GM12874 (cell line): Measurements from ENCODE around the gene ABHD2.

ENCODE experiments used
- TF ChIP-seq, protein P1 (sequence below): IDR thresholded peaks from 2 replicates; pipeline ENCODE4 v1.5.1; 2011; ENCODE audit warnings: low read depth, mild to moderate bottlenecking, control low read depth, low read length, moderate library complexity; ENCODE audit not compliant: insufficient read depth

The ABHD2 gene

DNA sequence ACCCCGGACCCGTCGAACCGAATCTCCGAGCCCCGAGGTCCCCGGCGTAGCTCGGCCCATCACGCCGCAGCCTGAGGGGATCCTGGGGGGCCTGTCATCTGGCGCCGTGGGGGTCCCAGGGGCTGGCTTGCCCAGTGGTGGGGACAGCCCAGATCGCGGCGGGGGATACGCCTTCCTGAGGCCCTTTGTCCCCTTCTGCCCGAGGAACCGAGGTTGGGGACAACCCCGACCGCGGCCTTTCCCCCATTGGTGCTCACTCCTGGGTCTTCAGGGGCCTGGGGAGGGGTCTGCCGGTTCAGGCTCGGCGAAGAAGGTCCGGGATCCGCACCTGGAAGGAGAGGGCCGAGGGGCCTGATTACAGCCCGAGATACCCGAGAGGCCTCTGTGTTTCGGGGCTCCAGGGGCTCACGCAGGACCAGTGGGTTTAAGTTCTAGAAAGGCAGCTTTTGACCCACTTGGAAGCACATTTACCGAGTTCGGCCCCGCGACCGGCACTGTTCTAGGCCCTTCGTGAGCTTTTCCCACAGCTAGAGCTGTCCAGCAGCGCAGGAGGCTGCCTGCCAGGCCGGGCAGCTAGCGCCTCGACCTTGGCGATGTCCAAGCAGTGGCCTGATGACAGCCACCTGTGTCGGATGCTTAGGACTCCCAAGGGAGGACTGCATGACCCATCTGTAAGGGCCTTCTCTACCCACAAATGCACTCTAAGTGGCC is 504 bp downstream of the ABHD2 start:
- TF ChIP-seq, protein P1, sequence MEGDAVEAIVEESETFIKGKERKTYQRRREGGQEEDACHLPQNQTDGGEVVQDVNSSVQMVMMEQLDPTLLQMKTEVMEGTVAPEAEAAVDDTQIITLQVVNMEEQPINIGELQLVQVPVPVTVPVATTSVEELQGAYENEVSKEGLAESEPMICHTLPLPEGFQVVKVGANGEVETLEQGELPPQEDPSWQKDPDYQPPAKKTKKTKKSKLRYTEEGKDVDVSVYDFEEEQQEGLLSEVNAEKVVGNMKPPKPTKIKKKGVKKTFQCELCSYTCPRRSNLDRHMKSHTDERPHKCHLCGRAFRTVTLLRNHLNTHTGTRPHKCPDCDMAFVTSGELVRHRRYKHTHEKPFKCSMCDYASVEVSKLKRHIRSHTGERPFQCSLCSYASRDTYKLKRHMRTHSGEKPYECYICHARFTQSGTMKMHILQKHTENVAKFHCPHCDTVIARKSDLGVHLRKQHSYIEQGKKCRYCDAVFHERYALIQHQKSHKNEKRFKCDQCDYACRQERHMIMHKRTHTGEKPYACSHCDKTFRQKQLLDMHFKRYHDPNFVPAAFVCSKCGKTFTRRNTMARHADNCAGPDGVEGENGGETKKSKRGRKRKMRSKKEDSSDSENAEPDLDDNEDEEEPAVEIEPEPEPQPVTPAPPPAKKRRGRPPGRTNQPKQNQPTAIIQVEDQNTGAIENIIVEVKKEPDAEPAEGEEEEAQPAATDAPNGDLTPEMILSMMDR: no peak

DNA sequence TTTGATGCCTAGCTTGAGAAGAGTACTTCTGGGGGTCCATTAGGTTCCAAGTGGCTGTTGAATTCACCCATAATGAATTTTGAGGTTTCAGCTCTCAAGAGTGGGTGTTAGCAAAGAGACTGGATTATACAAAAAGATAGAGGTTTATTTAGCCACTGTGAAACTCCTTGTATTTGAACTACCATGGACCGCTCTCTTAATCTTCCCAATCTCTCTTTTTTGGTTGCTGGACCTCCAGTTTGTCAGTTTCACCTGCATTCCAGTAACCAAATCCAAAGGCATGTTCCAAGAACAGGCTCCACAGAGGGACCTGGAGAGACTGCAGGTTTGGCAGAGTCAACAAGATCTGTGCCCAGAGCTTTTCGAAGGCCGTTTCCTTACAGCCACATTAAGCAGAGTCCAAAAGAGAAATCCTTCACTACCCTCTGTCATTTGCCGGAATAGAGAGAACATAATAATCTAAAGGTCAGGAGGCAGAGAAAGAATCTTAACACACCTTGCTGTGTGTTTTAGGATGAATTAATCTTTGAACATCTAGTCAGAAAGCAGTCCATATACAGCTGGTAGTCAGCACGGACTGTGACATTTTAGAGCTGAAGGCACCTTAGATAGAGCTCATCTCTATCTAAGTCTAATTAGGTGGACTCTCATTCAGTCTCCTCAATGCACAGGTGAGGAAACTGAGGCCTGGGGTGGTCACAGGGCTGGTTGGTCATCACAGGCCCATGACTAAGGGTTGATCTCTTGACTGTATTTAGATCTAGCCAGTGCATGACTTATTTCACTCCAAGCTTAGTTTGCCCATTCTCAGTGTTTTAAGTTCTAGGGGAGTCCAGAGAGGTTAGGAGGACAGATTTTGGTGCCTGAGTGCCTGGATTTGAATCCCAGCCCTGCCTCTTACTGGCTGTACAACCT is 1.3 kb downstream of the ABHD2 start:
- TF ChIP-seq, protein P1: no peak

- TF ChIP-seq, protein P1: no peak
Measured at GRCh38 chr15:89090791-89091626, 2.8 kb downstream of the ABHD2 start.

DNA sequence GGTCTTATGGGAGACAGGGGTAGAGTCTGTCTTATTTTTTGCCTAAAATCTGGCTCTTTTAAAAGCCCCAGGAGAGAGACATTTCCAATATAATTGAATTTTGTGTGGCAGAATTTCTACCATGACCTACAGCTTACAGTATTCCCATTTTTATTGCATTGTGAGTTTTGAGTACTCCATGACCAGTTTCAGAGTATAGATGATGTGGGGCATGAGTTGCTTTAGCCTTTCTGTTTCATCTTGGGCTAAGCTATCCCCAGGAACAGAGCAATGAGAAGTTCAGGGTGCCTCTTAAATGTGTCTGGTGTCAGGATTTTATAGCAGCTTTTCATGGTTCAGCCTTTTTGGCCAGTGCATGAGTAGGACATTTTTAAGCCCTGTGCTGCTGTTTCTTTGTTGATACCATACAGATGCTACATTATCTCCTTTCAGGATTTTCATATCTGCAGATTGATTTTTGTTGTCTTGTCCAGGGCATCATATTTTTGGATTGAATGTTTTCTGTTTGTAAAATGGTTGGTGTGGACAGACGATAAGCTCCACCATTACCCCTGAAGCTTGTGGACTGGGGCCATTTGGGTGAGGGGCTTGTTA is 3.5 kb downstream of the ABHD2 start:
- TF ChIP-seq, protein P1: no peak

GRCh38 chr15:89093509-89093908 is 5.3 kb downstream of the ABHD2 start:
- TF ChIP-seq, protein P1: no peak

GRCh38 chr15:89095073-89095472 is 6.8 kb downstream of the ABHD2 start:
- TF ChIP-seq, protein P1: no peak

DNA sequence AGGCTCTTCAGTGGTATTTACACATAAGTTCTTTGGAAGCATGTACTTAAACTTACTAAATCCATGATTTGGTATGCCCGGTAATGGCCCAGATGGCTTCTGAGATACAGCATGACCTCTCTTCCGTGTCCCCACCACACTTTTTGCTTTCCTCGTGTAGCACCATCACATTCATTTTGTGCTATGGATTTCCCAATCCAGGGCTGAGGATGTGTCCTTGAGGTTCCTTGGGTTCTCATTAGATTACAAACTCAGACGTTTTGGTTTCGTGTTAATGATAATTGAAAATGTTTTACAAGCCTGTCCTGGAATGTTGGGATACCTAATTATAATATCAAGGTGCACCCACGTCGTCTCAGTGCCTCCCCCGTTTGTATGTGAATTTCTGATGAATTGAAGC is 7.3 kb downstream of the ABHD2 start:
- TF ChIP-seq, protein P1: no peak
